Measurements from ENCODE around the gene CEP57. TPM values are rescaled to one million over a fixed set of nuclear protein-coding genes. Genes with fewer than 3 reads are reported as not detected.

Gene CEP57
- 10 to 100 TPM; 67.7 to 73.2 TPM for total RNA-seq

DNA sequence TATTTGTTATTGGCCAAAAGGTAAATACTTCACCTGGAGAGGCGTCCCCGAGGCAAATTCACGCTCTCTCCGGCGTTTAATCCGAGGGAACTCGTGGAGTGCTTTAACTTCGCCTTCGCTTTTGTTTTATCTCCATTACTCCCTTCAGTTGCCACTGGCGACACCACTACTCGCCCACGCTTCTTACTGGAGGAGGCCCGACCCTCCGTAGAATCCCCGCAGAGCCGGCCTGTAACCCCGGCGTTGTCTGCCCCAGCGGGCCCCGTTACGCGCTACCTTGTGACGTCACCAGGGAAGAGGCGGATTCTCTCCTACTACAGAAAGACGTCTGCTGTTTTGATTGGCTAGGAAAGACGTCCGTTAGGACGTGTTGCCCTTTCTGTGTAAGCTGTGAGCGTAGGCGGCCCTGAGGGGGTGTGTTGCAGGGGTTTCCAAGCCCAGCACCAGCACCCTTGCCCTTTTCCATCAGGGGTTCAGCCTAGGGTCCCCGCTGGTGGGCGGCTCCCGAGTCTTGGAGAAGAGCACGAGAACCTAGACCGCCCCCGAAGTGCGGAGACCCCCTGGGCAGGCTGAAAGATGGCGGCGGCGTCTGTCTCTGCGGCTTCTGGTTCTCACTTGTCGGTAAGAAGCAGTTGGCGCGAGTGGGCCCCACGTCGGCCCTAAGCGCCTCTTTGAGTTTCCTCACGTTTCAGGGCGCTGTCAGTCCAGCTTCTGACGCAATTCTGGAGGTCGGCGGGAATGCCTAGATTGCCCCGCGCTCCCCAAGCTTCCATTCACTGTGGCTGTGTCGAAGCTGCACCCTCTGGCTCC is at the start of gene CEP57:
Gene CEP57 (plus strand): TSS at position 376 of the 810 bp plus-strand sequence. CDS start 201 bp downstream, at position 577.
- H3K27ac Mint-ChIP-seq: peak within 1 kb of the TSS; percentile 100
- H3K36me3 Mint-ChIP-seq (ENCODE audit: low read depth): peaks cover 43% of the 10 kb centered on the region
- DNase-seq: peak; percentile 97

DNA sequence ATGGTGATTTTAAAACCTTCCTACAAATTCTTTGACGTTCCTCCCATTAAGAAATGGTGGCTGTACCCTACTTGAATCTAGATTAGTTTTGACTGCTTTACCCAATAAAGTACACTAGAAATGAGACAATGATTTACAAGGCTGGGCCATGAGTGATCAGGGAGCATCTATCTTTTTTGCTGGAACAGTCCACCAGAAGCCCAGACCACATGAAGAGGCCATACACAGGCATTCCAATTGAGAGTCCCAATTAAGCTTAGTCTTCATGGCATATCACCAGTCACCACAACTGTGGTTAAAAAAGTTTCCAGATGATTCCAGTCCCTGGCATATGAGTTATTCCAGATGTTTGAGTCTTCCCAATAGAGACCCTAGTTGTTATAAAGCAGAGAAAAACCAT is 40.2 kb upstream of the CEP57 start:
- Mint-ChIP-seq H3K36me3 (ENCODE audit: low read depth) (no peaks in the 10 kb centered on the region), H3K4me1 (no peaks in the 10 kb centered on the region), H3K27ac (no peak overlapping the region), H3K9me3 (no peaks in the 10 kb centered on the region), H3K4me3 (no peak overlapping the region), H3K27me3 (peaks cover 4% of the 10 kb centered on the region)
- ChIA-PET POLR2A (no interaction called here), CTCF (no interaction called here)
- DNase-seq: no peak

More for the DNA sequence above, at the start of gene CEP57:
- Mint-ChIP-seq H3K4me3 (peak within 1 kb of the TSS; percentile 93), H3K27me3 (no peaks in the 10 kb centered on the region), H3K9me3 (no peaks in the 10 kb centered on the region), H3K4me1 (peaks cover 60% of the 10 kb centered on the region)
- ChIA-PET CTCF (interaction anchor here (0.7 to 1.7 kb wide), 12 partner anchors 10 to 701 kb away, joined by 3 to 7 read pairs (median 4); partner anchors contain the start of genes ENDOD1 and MAML2), POLR2A (interaction anchor here (0.5 to 1.2 kb wide), 4 partner anchors 90 to 723 kb away, joined by 3 to 5 read pairs (median 3); partner anchors contain the start of gene SESN3)

DNA sequence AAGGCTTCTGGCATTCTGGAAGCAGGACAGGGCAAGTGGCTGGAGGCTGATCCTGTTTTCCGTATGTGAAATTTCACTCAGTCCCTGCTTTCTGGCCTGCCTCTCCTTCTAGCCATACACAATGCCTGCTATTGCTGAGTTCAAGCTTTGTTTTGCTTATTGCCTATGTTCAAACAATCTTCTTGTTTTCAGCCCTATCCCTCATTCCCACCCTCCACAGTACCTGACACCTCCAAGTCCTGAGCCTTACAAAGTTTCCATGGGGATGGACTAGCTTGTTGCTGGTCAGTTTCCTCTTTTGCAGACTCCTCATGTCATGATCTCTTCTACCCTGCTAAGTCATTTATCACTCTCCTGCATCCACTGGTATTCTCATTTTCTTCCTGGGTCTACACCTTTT is 38.8 kb upstream of the CEP57 start:
- Mint-ChIP-seq H3K9me3 (no peaks in the 10 kb centered on the region), H3K4me3 (no peak overlapping the region), H3K4me1 (no peaks in the 10 kb centered on the region), H3K27me3 (peaks cover 4% of the 10 kb centered on the region), H3K27ac (no peak overlapping the region), H3K36me3 (ENCODE audit: low read depth) (no peaks in the 10 kb centered on the region)
- POLR2A ChIA-PET: no interaction called here
- no peak for DNase-seq
- CTCF ChIA-PET: interaction anchor here (1.3 kb wide), 1 partner anchor 46 kb away, joined by 3 read pairs; no protein-coding TSS in a partner anchor

DNA sequence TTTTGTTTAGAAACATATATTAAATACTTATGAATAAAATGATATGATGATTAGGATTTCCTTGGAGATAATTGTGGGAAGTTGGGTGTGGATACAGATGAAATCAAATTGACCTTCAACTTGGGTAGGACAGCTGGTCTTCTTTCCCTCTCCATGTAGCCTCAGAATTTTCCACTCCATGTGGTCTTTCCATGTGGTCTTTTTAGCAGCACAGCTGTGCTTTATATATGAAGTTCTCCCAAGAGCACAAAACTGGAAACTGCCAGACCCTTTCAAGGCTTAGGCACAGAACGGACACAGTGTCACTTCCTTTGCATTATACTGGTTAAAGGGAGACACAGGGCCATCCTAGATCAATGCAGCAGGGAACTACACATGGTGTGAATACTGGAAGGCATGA is 29.4 kb upstream of the CEP57 start:
- no peak overlapping the region for H3K27ac Mint-ChIP-seq
- peaks cover 10% of the 10 kb centered on the region for H3K4me1 Mint-ChIP-seq
- ChIA-PET POLR2A (no interaction called here), CTCF (interaction anchor here (1.4 to 3.2 kb wide), 4 partner anchors 55 to 609 kb away, joined by 3 to 16 read pairs (median 8); no protein-coding TSS in a partner anchor)
- no peaks in the 10 kb centered on the region for H3K36me3 Mint-ChIP-seq (ENCODE audit: low read depth)
- no peak overlapping the region for H3K4me3 Mint-ChIP-seq
- H3K27me3 Mint-ChIP-seq: no peaks in the 10 kb centered on the region
- H3K9me3 Mint-ChIP-seq: no peaks in the 10 kb centered on the region
- no peak for DNase-seq

DNA sequence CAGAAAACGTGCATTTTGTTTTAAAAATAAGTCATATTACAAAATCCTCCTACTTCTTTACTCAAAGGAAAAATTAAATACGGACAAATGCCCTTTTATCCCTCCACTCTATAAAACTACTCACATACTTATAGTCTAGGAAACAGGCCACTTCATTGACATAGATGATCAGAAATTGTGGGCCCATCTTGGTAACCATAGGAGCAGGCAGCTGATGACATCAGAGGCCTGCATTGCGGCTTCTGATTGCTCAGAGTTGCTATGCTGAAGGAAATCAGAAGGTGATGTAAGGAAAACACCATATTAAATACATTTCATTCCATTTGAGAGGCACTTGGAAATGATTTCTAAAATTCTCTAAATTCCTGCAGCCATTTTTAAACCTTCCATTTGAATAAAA is 27.8 kb upstream of the CEP57 start:
- Mint-ChIP-seq H3K4me1 (peaks cover 10% of the 10 kb centered on the region), H3K27me3 (no peaks in the 10 kb centered on the region), H3K36me3 (ENCODE audit: low read depth) (no peaks in the 10 kb centered on the region), H3K27ac (no peak overlapping the region), H3K9me3 (no peaks in the 10 kb centered on the region), H3K4me3 (no peak overlapping the region)
- DNase-seq: no peak
- POLR2A ChIA-PET: interaction anchor here (0.7 kb wide), 1 partner anchor 26 kb away, joined by 3 read pairs; no protein-coding TSS in a partner anchor
- CTCF ChIA-PET: interaction anchor here (0.8 to 3.2 kb wide), 6 partner anchors 57 to 611 kb away, joined by 3 to 16 read pairs (median 6); no protein-coding TSS in a partner anchor

DNA sequence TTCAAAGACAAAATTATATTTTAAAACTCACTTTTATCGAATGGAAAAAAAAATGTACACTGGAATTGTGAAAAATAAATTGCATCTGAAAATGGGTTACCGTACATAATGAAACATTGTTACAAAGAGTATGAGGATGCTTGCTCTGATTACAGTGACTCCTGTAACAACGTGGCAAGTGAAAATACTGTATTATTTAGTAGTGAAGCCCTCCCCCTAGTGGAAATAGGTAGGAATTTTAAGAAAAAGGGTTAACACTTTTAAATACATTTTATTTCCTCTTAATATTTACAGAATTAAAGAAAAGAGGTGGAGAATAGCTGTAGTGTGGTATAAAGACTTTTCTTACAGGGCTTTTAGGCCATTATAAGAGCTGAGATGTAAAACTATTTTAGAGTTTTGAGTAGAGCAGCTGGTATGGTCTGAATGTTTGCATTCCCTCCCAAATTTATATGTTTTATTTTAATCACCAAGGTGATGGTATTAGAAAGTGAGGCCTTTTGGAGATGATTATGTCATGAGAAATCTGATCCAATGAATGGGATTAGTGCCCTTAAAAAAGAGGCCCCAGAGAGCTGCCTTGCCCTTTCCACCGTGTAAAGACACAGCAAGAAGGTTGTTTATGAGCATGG is 25.9 kb upstream of the CEP57 start:
- Mint-ChIP-seq H3K4me3 (no peak overlapping the region), H3K4me1 (peaks cover 7% of the 10 kb centered on the region), H3K27ac (no peak overlapping the region), H3K36me3 (ENCODE audit: low read depth) (peaks cover 8% of the 10 kb centered on the region), H3K9me3 (no peaks in the 10 kb centered on the region), H3K27me3 (no peaks in the 10 kb centered on the region)
- CTCF ChIA-PET: interaction anchor here (1.0 to 1.4 kb wide), 3 partner anchors 59 to 644 kb away, joined by 3 to 5 read pairs (median 3); no protein-coding TSS in a partner anchor
- DNase-seq: no peak
- POLR2A ChIA-PET: no interaction called here

DNA sequence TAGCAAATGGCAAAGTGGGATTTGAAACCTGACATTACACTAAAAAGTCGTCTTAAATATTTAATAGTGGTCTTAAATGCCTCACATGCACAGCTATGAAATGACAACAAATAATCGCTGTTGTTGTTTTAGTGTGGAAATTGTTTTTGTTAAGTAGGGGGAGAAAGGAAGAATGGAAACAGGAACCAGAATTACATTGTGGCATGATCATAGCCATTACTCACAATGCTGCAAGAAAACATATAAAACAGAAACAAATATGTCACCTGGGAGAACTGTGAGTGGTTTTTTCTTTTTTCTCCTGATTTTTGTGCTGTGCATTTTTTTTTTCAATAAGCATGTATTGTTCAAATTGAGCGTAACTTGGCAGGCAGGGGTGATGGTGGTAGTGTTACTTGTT is 23.6 kb upstream of the CEP57 start:
- no peak overlapping the region for H3K4me3 Mint-ChIP-seq
- no peaks in the 10 kb centered on the region for H3K27me3 Mint-ChIP-seq
- no peaks in the 10 kb centered on the region for H3K9me3 Mint-ChIP-seq
- POLR2A ChIA-PET: no interaction called here
- DNase-seq: no peak
- H3K4me1 Mint-ChIP-seq: peaks cover 3% of the 10 kb centered on the region
- H3K36me3 Mint-ChIP-seq (ENCODE audit: low read depth): peaks cover 17% of the 10 kb centered on the region
- CTCF ChIA-PET: no interaction called here
- peak overlapping the region; percentile 22 for H3K27ac Mint-ChIP-seq

DNA sequence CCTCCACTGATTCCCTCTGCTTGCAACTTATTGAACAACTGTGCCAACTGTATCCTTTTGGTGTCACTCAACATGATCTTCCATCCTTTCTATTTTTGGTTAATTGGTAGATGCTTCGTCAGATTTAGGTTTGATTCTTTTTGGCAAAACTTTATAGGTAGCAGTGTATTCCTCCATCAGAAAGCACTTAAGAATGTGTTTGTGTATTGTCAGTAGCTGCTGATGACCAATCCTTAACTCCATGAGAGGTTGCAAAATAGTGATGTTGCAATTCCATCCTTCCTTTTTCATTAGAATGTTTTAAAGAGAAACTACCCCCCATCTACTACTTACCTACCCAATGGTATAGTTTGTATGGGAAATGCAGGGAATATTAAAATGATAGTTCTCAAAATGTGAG is 22.8 kb upstream of the CEP57 start:
- no peaks in the 10 kb centered on the region for H3K27me3 Mint-ChIP-seq
- peaks cover 3% of the 10 kb centered on the region for H3K4me1 Mint-ChIP-seq
- CTCF ChIA-PET: interaction anchor here (1.0 to 1.3 kb wide), 2 partner anchors 62 to 613 kb away, joined by 3 to 4 read pairs; no protein-coding TSS in a partner anchor
- no peak overlapping the region for H3K27ac Mint-ChIP-seq
- no peaks in the 10 kb centered on the region for H3K9me3 Mint-ChIP-seq
- peaks cover 20% of the 10 kb centered on the region for H3K36me3 Mint-ChIP-seq (ENCODE audit: low read depth)
- POLR2A ChIA-PET: no interaction called here
- no peak overlapping the region for H3K4me3 Mint-ChIP-seq
- no peak for DNase-seq

DNA sequence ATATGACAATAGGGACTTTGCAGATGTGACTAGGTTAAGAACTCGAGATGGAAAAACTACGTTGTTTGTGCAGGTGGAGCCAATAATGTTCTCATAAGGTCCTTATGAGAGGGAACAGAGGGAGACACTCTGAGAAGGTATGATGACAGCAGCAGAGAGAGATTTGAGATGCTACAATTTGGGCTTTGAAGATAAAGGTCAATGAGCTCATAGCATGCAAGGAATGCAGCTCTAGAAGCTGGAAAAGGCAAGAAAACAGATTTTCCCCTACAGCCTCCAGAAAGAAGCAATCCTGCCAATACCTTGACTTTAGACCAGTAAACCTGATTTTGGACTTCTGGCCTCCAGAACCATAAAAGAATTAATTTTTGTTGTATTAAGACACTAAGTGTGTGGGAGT is 21.8 kb upstream of the CEP57 start:
- Mint-ChIP-seq H3K27ac (no peak overlapping the region), H3K9me3 (no peaks in the 10 kb centered on the region), H3K27me3 (no peaks in the 10 kb centered on the region), H3K4me3 (no peak overlapping the region), H3K36me3 (ENCODE audit: low read depth) (peaks cover 23% of the 10 kb centered on the region), H3K4me1 (peaks cover 3% of the 10 kb centered on the region)
- POLR2A ChIA-PET: no interaction called here
- CTCF ChIA-PET: interaction anchor here (0.8 to 1.6 kb wide), 5 partner anchors 8 to 618 kb away, joined by 3 to 9 read pairs (median 4); no protein-coding TSS in a partner anchor
- no peak for DNase-seq

DNA sequence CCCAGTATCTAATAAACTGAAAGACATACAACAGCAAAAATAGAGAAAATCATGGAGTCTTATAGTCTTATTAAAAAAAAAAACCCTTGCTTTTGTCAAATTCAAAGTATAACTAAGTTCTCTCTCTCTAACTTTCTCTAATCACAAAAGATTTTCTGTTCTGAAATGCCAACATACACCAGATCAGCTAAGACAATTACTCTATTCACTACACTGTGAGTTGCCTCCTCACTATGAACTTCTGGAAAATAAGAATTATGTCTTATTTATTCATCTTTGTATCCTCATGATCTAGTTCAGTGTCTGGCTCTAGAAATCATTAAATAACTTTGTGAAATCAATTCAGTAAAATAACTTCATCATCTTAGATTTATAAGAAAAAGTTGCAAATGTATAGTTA is 13.4 kb upstream of the CEP57 start:
- CTCF ChIA-PET: interaction anchor here (1.1 kb wide), 1 partner anchor 9 kb away, joined by 3 read pairs; no protein-coding TSS in a partner anchor
- H3K36me3 Mint-ChIP-seq (ENCODE audit: low read depth): peaks cover 66% of the 10 kb centered on the region

DNA sequence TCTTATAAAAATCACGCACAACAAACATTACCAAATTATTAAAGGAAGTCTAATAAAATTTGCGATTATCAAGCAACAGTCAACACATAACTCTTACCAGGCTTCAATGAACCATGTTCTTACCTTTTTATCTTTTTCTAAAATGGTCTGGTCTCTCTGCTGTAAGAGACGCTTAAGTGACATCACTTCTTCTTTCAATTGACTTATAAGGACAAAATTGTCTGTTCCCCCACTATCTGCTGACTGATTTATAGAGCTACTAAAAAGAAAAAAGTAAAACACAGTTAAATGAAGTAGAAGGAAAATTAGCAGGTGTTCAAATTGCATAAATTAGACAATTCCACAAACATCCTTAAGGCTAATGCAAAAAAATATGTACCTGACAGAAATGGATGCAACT is 11.6 kb upstream of the CEP57 start:
- H3K27ac Mint-ChIP-seq: no peak overlapping the region
- no peak for DNase-seq
- peaks cover 41% of the 10 kb centered on the region for H3K4me1 Mint-ChIP-seq
- CTCF ChIA-PET: interaction anchor here (1.0 kb wide), 1 partner anchor 627 kb away, joined by 3 read pairs; no protein-coding TSS in a partner anchor
- POLR2A ChIA-PET: no interaction called here
- peaks cover 74% of the 10 kb centered on the region for H3K36me3 Mint-ChIP-seq (ENCODE audit: low read depth)
- no peaks in the 10 kb centered on the region for H3K27me3 Mint-ChIP-seq
- no peak overlapping the region for H3K4me3 Mint-ChIP-seq
- no peaks in the 10 kb centered on the region for H3K9me3 Mint-ChIP-seq

More for the DNA sequence above, 13.4 kb upstream of the CEP57 start:
- POLR2A ChIA-PET: no interaction called here
- no peaks in the 10 kb centered on the region for H3K9me3 Mint-ChIP-seq
- no peak for DNase-seq
- no peaks in the 10 kb centered on the region for H3K27me3 Mint-ChIP-seq
- peaks cover 28% of the 10 kb centered on the region for H3K4me1 Mint-ChIP-seq
- no peak overlapping the region for H3K4me3 Mint-ChIP-seq
- no peak overlapping the region for H3K27ac Mint-ChIP-seq

DNA sequence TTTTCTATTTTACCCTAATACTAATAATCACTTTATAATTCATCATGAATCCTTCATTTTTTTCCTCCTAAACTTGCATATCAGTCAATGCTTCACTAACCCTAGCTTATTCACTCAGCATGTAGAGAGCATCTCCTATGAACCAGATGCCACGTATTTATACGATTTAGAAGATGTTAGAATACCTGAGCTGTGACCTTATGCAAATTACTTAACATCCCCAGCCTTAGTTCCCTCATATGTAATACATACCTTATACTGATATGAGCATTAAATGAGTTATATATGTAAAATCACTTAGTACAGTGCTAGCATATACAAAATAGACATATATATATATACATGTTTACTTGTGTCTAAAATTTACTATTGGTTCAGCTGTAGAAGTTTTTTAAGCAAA is 9.8 kb upstream of the CEP57 start:
- peaks cover 50% of the 10 kb centered on the region for H3K4me1 Mint-ChIP-seq
- no peaks in the 10 kb centered on the region for H3K9me3 Mint-ChIP-seq
- H3K36me3 Mint-ChIP-seq (ENCODE audit: low read depth): peaks cover 71% of the 10 kb centered on the region

More for the DNA sequence above, 9.8 kb upstream of the CEP57 start:
- CTCF ChIA-PET: interaction anchor here (1.9 kb wide), 1 partner anchor 10 kb away, joined by 7 read pairs; the partner anchor contains the start of genes CEP57 and FAM76B
- Mint-ChIP-seq H3K27me3 (no peaks in the 10 kb centered on the region), H3K4me3 (no peak overlapping the region), H3K27ac (no peak overlapping the region)
- no peak for DNase-seq
- POLR2A ChIA-PET: no interaction called here
